Keratinocyte (primary cell): ENCODE measurements around the gene CD47.

Experiments
- CTCF ChIP-seq, 3 experiments: IDR thresholded peaks in 1 of 3; conservative IDR thresholded peaks in 1 of 3; optimal IDR thresholded peaks in 1 of 3; 2 replicates in 2 of 3; 3 replicates in 1 of 3; pipeline versions ENCODE3 to v1.5.1; 2011; ENCODE audit warnings: low read length in 3 of 3, mild to moderate bottlenecking in 3 of 3, moderate library complexity in 2 of 3, control low read depth in 1 of 3, inconsistent platforms in 1 of 3; ENCODE audit not compliant: insufficient read depth in 2 of 3; ENCODE audit errors: extremely low read depth in 1 of 3
- EZH2 ChIP-seq: IDR thresholded peaks from one replicate; pipeline ENCODE4 v1.6.1; 2012; ENCODE audit warnings: inconsistent platforms, mild to moderate bottlenecking, low read length, moderate library complexity

DNA sequence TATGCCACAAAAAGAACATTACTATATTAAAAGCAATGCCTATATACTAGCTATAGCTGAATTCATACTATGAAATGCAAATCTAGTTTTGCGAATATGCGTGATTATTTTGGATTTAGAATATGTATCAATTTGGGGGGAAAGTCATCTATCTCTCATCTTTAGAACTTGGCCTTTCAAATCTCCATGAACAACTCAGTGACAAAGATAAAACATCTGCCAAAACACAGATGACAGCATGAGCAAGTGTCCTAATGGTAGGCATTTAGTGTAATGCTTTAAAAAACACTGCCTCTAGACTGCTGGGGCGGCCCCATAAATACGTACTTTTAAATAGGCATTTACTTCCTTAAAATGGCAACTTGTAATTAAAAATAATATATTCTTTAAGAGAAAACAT, 2.7 kb downstream of the CD47 start:
- no peak for TF ChIP-seq CTCF (optimal IDR thresholded peaks at IDR 0.05 in 1 of 3, IDR thresholded peaks at IDR 0.05 in 1 of 3, conservative IDR thresholded peaks at IDR 0.05 in 1 of 3; ENCODE audit: extremely low read depth in 1 of 3, insufficient read depth in 2 of 3, low read length in 3 of 3)
- no peak for TF ChIP-seq EZH2
